Thoracic aorta (tissue), 2 donors: ENCODE measurements around the gene DENND1B. TPM values are rescaled to one million over a fixed set of nuclear protein-coding genes. Genes with fewer than 3 reads are reported as not detected.

Experiments
- ATAC-seq: fragments of 150-250 bp; one replicate; pipeline ENCODE4 v1.8.0; 2017; ENCODE audit warnings: low read depth; ENCODE audit not compliant: insufficient number of reproducible peaks, low FRiP score
- DNase-seq: peaks from one replicate; pipeline ENCODE4 v3.0.0-alpha.2; 2020; ENCODE audit warnings: low spot score
- H3K27ac ChIP-seq, 2 donors: fragments of 200-600 bp; sonication (generic); 1 replicate in 1 of 2; 2 replicates in 1 of 2; pipeline ENCODE4 v1.5.1; 2016; ENCODE audit warnings: mild to moderate bottlenecking in 2 of 2, moderate library complexity in 2 of 2
- H3K27me3 ChIP-seq: fragments of 200-600 bp; sonication (generic); replicated peaks from 2 replicates; pipeline ENCODE4 v1.6.0; 2016; ENCODE audit warnings: mild to moderate bottlenecking; ENCODE audit not compliant: insufficient read depth
- H3K36me3 ChIP-seq: fragments of 200-600 bp; sonication (generic); one replicate; pipeline ENCODE4 v1.5.1; 2016
- H3K4me1 ChIP-seq, 2 donors: fragments of 200-600 bp; sonication (generic); 1 replicate in 1 of 2; 2 replicates in 1 of 2; pipeline versions ENCODE4 v1.5.1 to v1.6.0; 2016; ENCODE audit warnings: low read depth in 2 of 2, mild to moderate bottlenecking in 1 of 2; ENCODE audit not compliant: control insufficient read depth in 1 of 2
- H3K4me3 ChIP-seq: fragments of 200-600 bp; sonication (generic); 2 replicates; pipeline ENCODE4 v1.5.1; 2016; ENCODE audit warnings: mild to moderate bottlenecking
- H3K9me3 ChIP-seq: fragments of 200-600 bp; sonication (generic); 2 replicates; pipeline ENCODE4 v1.5.1; 2016
- CTCF ChIP-seq: fragments of 200-600 bp; sonication (generic); IDR thresholded peaks from one replicate; pipeline ENCODE4 v1.5.1; 2019; ENCODE audit warnings: antibody characterized with exemption
- total RNA-seq, 2 donors: library from RNA; depleted of rRNA; stranded (reverse); fragments of >200 nt; gene quantifications; one replicate each; pipeline versions ENCODE4 v1.1.0 to v1.2.3, GENCODE V29; 2016

Gene DENND1B
- total RNA-seq, 2 donors from 2014 or later, result 9.6 to 17.2 TPM

- Histone ChIP-seq H3K27me3 (no peaks in the 10 kb centered on the region), H3K36me3 (no peaks in the 10 kb centered on the region), H3K27ac (no peak overlapping the region), H3K9me3 (no peaks in the 10 kb centered on the region), H3K4me1 (peaks cover 3 to 5% of the 10 kb centered on the region in 2 donors), H3K4me3 (no peak overlapping the region)
- no peak for TF ChIP-seq CTCF
- DNase-seq (no peak), ATAC-seq (no peak)
These were observed 110.9 kb downstream of the DENND1B start for GRCh38 chr1:197664391-197664790.

- no peaks in the 10 kb centered on the region for H3K27me3 ChIP-seq
- no peak for DNase-seq
- H3K4me1 ChIP-seq, result peaks cover 3 to 5% of the 10 kb centered on the region in 2 donors
- ATAC-seq, result no peak
- H3K27ac ChIP-seq, result no peak overlapping the region
- TF ChIP-seq CTCF, result no peak
- no peak overlapping the region for H3K4me3 ChIP-seq
- H3K36me3 ChIP-seq, result no peaks in the 10 kb centered on the region
- no peaks in the 10 kb centered on the region for H3K9me3 ChIP-seq
These were observed 111.9 kb downstream of the DENND1B start for GRCh38 chr1:197663162-197663953.

GRCh38 chr1:197660389-197660788, 114.9 kb downstream of the DENND1B start:
- Histone ChIP-seq H3K27ac (no peak overlapping the region), H3K27me3 (no peaks in the 10 kb centered on the region), H3K4me3 (no peak overlapping the region), H3K4me1 (peaks cover 3 to 5% of the 10 kb centered on the region in 2 donors), H3K36me3 (no peaks in the 10 kb centered on the region), H3K9me3 (no peaks in the 10 kb centered on the region)
- DNase-seq, result no peak
- ATAC-seq, result no peak
- TF ChIP-seq CTCF, result no peak

- no peak for ATAC-seq
- Histone ChIP-seq H3K4me3 (peak overlapping the region; percentile 31), H3K36me3 (no peaks in the 10 kb centered on the region), H3K27ac (no peak overlapping the region), H3K4me1 (peaks cover 3 to 5% of the 10 kb centered on the region in 2 donors), H3K27me3 (no peaks in the 10 kb centered on the region), H3K9me3 (no peaks in the 10 kb centered on the region)
- no peak for DNase-seq
- no peak for TF ChIP-seq CTCF
These were observed 116.1 kb downstream of the DENND1B start for GRCh38 chr1:197659171-197659570.

GRCh38 chr1:197649188-197649587, 126.1 kb downstream of the DENND1B start:
- Histone ChIP-seq H3K27me3 (no peaks in the 10 kb centered on the region), H3K36me3 (no peaks in the 10 kb centered on the region), H3K4me1 (no peaks in the 10 kb centered on the region), H3K27ac (no peak overlapping the region), H3K9me3 (no peaks in the 10 kb centered on the region), H3K4me3 (no peak overlapping the region)
- DNase-seq, result no peak
- ATAC-seq, result no peak
- TF ChIP-seq CTCF, result no peak
